ENCODE results near the gene KCTD2.

Gene KCTD2

DNA sequence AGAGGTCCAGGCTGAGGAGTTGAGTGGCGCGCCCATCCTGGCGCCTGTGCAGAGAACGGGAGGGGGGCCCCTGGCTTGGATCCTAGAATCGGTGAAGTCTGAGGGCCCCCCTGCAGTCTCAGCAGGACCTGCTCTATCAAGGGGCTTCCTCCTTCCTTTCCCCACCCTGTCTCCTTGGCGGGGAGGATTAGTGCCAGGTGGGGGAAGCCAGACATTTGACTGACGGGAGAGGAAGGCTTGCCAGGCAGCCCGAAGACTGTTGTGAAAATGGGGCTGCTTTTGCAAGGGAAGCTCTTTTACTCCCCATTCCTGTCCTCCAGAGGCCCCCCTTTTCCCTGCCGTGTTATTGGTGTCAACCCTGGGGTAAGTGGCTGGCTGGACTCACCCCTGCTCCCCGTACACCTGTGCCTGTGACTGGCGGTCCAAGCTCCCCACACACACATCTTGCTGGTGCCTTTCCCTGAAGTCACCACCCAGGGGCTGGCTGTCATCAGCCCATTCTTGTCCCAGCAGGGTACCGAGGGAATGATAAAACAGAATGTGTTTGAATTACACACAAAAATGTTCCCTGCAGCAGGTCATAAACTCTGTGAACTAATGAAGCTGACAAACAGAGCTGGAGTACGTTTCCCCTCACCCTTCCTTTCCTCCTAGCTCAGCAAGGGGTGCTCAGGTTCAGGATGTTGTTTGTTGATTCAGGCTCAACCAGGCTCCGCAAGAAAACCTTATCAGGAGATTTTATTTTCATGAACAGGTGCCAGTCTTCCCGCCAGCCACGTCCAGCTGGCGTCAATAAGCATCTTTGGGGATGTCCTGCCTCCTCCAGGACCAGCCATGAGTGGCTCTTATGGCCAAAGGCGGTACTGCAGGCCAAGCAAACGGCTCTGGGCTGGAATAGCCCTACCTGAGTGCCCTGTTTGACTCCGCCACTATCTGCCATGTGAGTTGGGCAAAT, 58.4 kb downstream of the KCTD2 start:
- ATAC-seq, result no peak

DNA sequence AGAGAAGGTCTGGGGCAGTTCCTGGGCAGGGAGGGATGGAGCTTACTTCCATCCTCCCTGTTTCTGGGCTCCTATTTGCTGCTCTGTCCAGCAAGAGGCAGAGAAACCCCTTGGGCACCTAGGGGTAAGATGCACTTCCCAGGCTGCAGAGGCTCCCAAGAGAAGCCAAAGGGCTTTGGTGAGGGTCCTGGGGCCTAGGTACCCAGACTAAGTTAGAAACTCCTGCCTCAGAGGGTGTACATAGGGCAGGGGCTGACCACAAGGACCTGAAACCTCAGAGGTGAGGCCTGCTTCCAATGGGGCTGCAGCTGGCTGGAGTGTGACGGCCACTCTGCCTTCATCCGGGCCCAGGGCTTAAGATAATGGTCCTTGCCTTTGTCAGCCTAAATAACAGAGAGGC, 61.2 kb downstream of the KCTD2 start:
- Mint-ChIP-seq H3K27ac (no peak overlapping the region), H3K4me3 (peak overlapping the region; percentile 79)

More for the DNA sequence above, 58.4 kb downstream of the KCTD2 start:
- Mint-ChIP-seq H3K27ac (no peak overlapping the region), H3K9me3 (no peaks in the 10 kb centered on the region), H3K36me3 (no peaks in the 10 kb centered on the region), H3K4me1 (peaks cover 14% of the 10 kb centered on the region), H3K4me3 (no peak overlapping the region)
- DNase-seq (ENCODE audit: low spot score in 2 of 2), result no peak

DNA sequence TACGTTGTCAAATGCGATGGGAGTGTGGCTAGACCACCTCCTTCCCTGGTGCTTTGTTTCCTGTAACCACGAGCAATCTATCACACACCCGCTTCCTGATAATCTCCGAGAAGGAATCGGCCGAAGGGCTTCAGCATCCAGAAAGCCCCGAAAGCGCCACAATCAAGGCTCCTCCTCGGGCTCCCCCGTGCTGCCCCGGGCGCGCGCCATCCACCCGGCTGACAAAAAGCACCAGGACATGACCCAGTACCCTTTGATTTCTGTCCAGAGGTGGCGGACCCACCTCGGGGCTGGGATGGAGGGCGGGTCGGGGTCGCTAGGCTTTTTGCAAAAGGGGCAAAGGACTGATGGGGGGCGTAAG, 62.0 kb downstream of the KCTD2 start:
- Mint-ChIP-seq H3K4me1 (peaks cover 32% of the 10 kb centered on the region), H3K36me3 (peaks cover 14% of the 10 kb centered on the region), H3K27ac (peak overlapping the region; percentile 72), H3K4me3 (peak overlapping the region; percentile 79), H3K9me3 (no peaks in the 10 kb centered on the region)
- peak in 1 of 2 donors; percentile 59 for DNase-seq (ENCODE audit: low spot score in 2 of 2)
- ATAC-seq, result peak; percentile 12

More for the DNA sequence above, 61.2 kb downstream of the KCTD2 start:
- no peak for DNase-seq (ENCODE audit: low spot score in 2 of 2)
- H3K4me1 Mint-ChIP-seq, result peaks cover 27% of the 10 kb centered on the region
- no peak for ATAC-seq
- no peaks in the 10 kb centered on the region for H3K9me3 Mint-ChIP-seq
- peaks cover 7% of the 10 kb centered on the region for H3K36me3 Mint-ChIP-seq

DNA sequence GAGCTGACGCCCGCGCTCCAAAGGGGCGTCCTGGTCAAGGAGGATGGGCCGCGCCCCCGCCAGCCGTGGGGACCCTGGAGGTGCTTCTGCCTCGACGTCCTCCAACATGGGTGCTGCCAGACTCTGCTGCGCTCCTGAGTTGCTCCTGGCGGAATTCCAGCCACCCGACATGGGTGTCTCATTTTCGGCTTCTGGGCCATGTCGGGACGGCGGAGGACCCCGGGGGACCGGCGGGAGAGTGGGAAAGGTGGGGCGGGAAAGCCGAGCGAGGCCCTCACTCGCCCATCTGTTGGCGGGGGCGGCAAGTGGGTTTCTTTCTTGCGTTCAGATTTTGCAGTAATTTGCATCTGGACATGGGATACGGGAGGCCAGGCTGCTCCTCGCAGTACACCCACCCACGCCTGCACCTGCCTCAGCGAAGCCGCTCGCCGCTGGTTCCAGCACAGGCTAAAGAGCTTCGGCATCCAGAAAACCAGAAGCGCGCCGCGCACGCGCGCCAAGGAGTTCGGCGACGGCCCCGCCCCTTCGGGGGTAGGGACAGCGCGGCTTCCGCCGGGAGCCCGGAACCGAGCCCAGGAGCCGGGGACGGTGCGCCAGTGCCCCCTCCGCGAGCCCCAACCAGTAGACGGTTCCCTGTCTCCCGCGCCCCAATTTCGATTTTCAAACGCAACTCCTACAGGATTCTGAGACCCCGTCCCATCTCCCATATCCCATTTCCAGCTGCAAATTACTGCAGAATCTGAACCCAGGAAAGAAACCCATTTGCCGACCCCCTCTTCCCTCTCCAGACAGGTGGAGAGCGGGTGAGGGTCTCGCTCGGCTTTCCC, 62.6 kb downstream of the KCTD2 start, which contains the start of gene ARMC7:
TSS of gene ARMC7 (plus strand) at position 563 of the 827 bp plus-strand sequence. CDS start 320 bp downstream, outside the sequence.
- ATAC-seq (peak; percentile 89), DNase-seq (ENCODE audit: low spot score in 2 of 2) (peak; percentile 90 to 96)
- Mint-ChIP-seq H3K4me3 (peak within 1 kb of the TSS; percentile 79), H3K36me3 (peaks cover 20% of the 10 kb centered on the region), H3K27ac (peak within 1 kb of the TSS; percentile 72), H3K4me1 (peaks cover 38% of the 10 kb centered on the region), H3K9me3 (no peaks in the 10 kb centered on the region)

DNA sequence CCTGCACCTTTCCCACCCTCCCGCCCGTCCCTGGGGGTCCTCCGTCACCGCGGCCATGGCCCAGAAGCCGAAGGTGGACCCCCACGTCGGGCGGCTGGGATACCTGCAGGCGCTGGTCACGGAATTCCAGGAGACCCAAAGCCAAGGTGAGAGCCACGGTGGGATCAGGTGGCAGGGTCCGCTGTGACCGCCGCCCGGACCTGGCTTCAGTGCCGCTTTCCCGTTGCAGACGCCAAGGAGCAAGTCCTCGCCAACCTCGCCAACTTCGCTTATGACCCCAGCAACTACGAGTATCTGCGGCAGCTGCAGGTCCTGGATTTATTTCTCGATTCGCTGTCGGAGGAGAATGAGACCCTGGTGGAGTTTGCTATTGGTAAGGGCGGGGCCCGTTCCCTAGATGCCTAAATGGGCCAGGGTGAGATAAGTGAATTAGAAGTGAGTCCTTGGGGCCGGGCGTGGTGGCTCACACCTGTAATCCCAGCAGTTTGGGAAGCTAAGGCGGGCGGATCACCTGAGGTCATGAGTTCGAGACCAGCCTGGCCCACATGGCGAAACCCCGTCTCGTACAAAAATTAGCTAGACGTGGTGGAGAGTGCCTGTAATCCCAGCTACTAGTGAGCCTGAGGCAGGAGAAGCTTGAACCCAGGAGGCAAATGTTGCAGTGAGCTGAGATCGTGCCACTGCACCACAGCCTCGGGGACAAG, 63.4 kb downstream of the KCTD2 start:
- H3K36me3 Mint-ChIP-seq, result peaks cover 26% of the 10 kb centered on the region
- peaks cover 45% of the 10 kb centered on the region for H3K4me1 Mint-ChIP-seq
- DNase-seq (ENCODE audit: low spot score in 2 of 2) (peak in 1 of 2 donors; percentile 59), ATAC-seq (no peak)
- no peaks in the 10 kb centered on the region for H3K9me3 Mint-ChIP-seq
- H3K27ac Mint-ChIP-seq, result peak overlapping the region; percentile 72
- peak overlapping the region; percentile 79 for H3K4me3 Mint-ChIP-seq

DNA sequence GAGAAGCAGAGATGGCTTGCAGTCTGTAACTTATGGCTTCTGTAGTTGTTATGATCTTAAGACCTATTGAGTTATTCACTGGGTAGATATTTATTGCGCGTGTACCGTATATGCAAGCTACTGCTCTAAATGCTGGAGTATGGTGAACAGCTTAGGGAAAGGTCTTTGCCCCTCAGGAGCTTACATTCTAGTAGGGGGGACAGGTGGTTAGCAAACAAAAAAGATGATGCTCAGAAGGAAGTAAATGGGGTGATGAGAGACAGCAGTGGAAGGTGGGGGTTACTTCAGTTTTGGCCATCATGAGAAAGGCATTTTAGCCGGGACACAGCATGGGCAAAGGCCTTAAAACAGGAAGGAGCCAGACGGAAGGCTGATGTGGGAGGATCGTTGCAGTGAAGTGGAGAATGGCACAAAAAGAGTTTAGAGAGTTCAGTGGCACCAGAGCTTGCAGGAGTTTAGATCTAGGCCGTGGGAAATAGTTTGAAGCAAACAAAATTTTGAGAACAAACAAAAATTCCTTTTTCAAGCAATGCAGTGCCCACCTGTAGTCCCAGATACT, 64.8 kb downstream of the KCTD2 start:
- DNase-seq (ENCODE audit: low spot score in 2 of 2), result no peak

DNA sequence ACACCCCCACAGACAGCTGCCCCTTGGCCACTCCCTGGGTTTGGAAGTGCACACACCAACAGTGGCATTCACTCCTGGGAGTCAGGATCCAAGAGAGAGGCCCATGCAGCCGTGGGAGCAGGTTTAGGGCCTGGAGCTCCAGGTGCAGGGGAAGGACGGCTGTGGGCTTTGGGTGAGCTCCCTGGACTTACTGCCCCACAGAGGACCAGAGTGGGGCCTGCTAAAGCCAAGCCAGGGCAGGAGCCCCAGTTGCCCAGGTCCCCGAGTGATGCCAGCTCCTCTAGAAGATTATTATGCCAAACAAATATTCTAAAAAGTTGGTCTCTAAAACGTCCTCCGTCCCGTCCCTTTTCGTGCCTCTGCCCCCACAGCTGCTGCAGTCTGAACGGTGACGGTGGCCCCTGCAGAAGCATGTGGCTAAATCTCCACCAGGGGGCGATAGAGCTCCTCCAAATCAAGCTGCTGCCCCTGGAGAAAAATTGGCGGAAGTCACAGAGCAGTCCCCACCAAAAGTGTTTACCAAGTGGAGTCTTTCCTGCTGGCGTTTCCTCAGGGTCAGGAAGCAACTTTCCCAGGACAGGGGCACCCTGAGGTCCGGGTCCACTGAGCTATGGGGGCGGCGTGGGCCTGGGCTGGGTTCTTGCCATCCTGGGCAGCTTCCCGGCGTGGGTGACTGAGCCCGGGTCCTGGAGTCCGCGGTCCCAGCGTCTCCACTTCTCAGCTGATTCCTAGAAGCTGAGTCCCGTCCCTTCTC, 67.0 kb downstream of the KCTD2 start:
- H3K4me3 Mint-ChIP-seq, result peak overlapping the region; percentile 89
- H3K4me1 Mint-ChIP-seq, result peaks cover 42% of the 10 kb centered on the region
- H3K27ac Mint-ChIP-seq, result peak overlapping the region; percentile 95
- peaks cover 37% of the 10 kb centered on the region for H3K36me3 Mint-ChIP-seq
- ATAC-seq (peak; percentile 81), DNase-seq (ENCODE audit: low spot score in 2 of 2) (peak; percentile 84 to 94)
- no peaks in the 10 kb centered on the region for H3K9me3 Mint-ChIP-seq

More for the DNA sequence above, 64.8 kb downstream of the KCTD2 start:
- no peak for ATAC-seq
- H3K4me1 Mint-ChIP-seq, result peaks cover 45% of the 10 kb centered on the region
- peak overlapping the region; percentile 79 for H3K4me3 Mint-ChIP-seq
- peak overlapping the region; percentile 24 for H3K27ac Mint-ChIP-seq
- H3K36me3 Mint-ChIP-seq, result peaks cover 26% of the 10 kb centered on the region
- no peaks in the 10 kb centered on the region for H3K9me3 Mint-ChIP-seq

DNA sequence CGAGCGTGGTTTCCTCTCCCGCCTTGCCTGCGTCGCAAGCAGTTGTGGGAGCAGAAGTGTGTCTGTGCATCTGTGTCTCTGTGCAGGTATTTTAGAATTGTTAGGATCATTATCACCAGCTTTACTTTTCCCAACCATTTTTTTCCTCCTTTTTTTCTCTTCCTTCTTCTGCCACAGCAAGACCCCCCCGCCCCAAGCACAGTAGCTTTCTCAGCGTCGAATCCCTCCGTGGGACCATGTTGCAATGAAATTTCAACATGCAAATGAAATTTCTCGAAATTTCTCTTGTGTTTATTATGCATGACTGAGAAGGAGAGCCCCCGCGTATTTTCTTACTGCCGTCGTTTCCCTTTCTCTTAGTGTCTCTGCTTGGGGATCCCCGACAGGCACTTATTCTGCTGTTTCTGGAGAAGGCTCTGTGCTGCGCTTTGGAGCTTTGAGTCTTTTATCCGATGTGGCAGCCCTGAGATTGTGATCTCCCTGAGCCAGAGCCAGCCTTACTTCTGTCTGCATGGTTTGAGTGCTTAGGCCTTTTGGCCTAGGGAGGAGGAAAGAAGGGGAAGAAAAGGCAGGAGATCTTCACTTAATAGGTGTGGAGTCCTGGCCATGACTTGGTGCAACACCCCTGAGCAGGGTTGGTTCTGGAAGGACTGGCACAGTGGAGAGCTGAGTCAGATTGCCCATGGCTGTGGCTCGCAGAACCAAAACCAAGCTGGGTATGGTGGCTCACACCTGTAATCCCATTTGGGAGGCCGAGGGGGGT, 67.7 kb downstream of the KCTD2 start:
- no peak for DNase-seq (ENCODE audit: low spot score in 2 of 2)
- peak; percentile 42 for ATAC-seq
- Mint-ChIP-seq H3K27ac (peak overlapping the region; percentile 95), H3K4me3 (peak overlapping the region; percentile 89), H3K36me3 (peaks cover 37% of the 10 kb centered on the region), H3K9me3 (no peaks in the 10 kb centered on the region), H3K4me1 (peaks cover 41% of the 10 kb centered on the region)

Data from stimulated activated effector memory CD8-positive, alpha-beta T cell treated with anti-CD3 and anti-CD28 coated beads, Interleukin-12 subunit alpha, Interleukin-12 subunit beta, amount 100 ng/mL, for 72 hours (primary cell).